Ascending aorta (tissue), 2 donors: ENCODE results near the gene GARRE1. TPM values are rescaled to one million over a fixed set of nuclear protein-coding genes. Genes with fewer than 3 reads are reported as not detected.

Experiments used
- DNase-seq, 2 donors: peaks; one replicate each; pipeline ENCODE4 v3.0.0-alpha.2; 2019; ENCODE audit warnings: low spot score in 2 of 2
- H3K27ac ChIP-seq, 2 donors: fragments of 200-600 bp; sonication (generic); one replicate each; pipeline ENCODE4 v1.5.1; 2016 to 2017; ENCODE audit warnings: mild to moderate bottlenecking in 1 of 2
- H3K27me3 ChIP-seq: fragments of 200-600 bp; sonication (generic); one replicate; pipeline ENCODE4 v1.5.1; 2017
- H3K36me3 ChIP-seq, 2 donors: fragments of 200-600 bp; sonication (generic); one replicate each; pipeline ENCODE4 v1.5.1; 2016
- H3K4me1 ChIP-seq, 2 donors: fragments of 200-600 bp; sonication (generic); one replicate each; pipeline ENCODE4 v1.5.1; 2016 to 2017; ENCODE audit warnings: mild to moderate bottlenecking in 1 of 2
- H3K4me3 ChIP-seq, 2 donors: fragments of 200-600 bp; sonication (generic); one replicate each; pipeline ENCODE4 v1.5.1; 2016 to 2017; ENCODE audit warnings: mild to moderate bottlenecking in 1 of 2
- H3K9me3 ChIP-seq, 2 donors: fragments of 200-600 bp; sonication (generic); one replicate each; pipeline ENCODE4 v1.5.1; 2016
- intact Hi-C: fragments of 100-400 bp; cut with DNase I; formaldehyde crosslinking; loops from one replicate; pipeline ENCODE4 v1.15.1; 2023
- total RNA-seq: library from RNA; depleted of rRNA; stranded (reverse); fragments of >200 nt; gene quantifications from one replicate; pipeline ENCODE4 v1.1.0, GENCODE V29; 2016
- TF ChIP-seq, protein P1 (sequence below), 3 experiments: fragments of 200-600 bp in 2 of 3; fragments of 450-650 bp in 1 of 3; sonication (generic) in 2 of 3; IDR thresholded peaks; one replicate each; pipeline ENCODE4 v1.5.1; 2016 to 2019; ENCODE audit warnings: antibody characterized with exemption in 3 of 3, mild to moderate bottlenecking in 1 of 3, moderate library complexity in 1 of 3

Gene GARRE1
- total RNA-seq, 1 donor from 2014 or later: 59.2 TPM

DNA sequence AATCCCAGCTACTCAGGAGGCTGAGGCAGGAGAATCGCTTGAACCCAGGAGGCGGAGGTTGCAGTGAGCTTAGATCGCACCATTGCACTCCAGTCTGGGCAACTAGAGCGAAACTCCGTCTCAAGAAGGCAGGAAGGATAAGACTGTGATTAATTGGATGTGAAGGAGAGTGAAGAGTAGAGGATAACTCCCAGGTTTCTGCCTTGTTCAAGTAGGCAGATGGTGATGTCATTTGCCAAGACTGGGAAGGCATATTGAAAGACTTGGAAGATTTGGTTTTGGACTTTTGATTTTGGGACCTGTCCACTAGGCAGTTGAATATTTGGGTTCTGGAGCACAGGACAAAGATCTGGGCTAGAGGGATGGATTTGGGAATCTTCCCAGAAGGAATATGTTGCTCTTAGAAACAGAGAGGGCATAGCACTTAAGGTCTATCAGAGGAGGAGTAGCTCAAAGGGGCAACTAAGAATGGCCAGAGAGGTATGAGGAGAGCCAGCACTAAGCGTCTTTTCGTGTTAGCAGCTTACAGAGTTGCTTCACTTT lies 20.0 kb downstream of the GARRE1 start:
- Histone ChIP-seq H3K9me3 (no peaks in the 10 kb centered on the region), H3K27me3 (no peaks in the 10 kb centered on the region), H3K36me3 (no peaks in the 10 kb centered on the region), H3K4me3 (peak overlapping the region; percentile 14 to 29), H3K4me1 (peaks cover 6 to 54% of the 10 kb centered on the region in 2 donors), H3K27ac (peak overlapping the region; percentile 95)
- DNase-seq: no peak
- TF ChIP-seq, protein P1, sequence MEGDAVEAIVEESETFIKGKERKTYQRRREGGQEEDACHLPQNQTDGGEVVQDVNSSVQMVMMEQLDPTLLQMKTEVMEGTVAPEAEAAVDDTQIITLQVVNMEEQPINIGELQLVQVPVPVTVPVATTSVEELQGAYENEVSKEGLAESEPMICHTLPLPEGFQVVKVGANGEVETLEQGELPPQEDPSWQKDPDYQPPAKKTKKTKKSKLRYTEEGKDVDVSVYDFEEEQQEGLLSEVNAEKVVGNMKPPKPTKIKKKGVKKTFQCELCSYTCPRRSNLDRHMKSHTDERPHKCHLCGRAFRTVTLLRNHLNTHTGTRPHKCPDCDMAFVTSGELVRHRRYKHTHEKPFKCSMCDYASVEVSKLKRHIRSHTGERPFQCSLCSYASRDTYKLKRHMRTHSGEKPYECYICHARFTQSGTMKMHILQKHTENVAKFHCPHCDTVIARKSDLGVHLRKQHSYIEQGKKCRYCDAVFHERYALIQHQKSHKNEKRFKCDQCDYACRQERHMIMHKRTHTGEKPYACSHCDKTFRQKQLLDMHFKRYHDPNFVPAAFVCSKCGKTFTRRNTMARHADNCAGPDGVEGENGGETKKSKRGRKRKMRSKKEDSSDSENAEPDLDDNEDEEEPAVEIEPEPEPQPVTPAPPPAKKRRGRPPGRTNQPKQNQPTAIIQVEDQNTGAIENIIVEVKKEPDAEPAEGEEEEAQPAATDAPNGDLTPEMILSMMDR (IDR thresholded peaks at IDR 0.05): no peak
- intact Hi-C loops: no loop called here

DNA sequence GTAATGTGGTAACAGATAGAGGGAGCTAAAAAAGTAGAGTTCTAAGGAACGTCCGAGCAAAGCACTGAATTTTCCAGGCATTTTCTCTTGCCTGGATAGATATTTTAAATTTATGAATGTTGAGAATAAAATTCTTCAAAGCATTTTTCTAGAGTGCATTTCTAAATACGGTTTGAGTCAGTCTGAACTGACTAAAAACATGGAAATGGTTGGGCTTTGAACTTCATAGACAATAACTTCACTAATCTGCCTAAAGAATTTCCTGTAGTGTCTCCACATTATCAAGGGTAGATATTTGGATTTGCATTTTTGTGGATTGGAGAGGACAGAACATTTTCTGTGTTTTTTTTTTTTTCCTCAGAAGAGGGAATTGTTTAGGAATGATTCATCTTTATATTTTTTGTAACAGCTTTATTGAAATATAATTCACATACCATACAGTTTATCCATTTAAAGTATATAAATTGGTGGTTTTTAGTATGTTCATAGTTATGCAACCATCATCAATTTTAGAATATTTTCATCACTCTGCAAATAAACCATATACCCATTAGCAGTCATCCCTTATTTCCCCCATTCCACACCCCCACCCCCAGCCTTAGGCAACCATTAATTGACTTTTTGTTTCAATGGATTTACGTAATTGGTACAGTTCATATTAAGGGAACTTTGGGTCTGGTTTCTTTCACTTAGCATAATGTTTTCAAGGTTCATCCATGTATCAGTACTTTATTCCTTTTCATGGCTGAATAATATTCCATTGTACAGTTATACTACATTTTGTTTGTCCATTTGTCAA lies 20.7 kb downstream of the GARRE1 start:
- intact Hi-C loops: loop anchor here (5.0 kb wide), 1 partner anchor 42 kb away; no protein-coding TSS in a partner anchor

DNA sequence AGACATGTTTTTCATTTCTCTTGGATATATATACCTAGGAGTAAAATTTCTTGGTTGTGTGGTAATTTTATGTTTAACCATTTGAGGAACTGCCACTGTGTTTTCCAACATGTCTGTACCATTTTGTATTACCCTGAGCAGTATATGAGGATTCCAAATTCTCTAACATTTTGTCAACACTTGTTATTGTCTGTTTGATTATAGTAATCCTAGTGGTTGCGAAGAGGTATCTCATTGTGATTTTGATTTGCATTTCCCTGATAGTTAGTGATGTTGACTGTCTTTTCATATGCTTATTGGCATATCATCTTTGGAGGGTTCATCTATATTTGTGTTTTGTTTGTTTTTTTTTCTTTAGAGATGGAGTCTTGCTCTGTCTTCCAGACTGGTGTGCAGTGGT lies 21.4 kb downstream of the GARRE1 start:
- H3K27me3 ChIP-seq: no peaks in the 10 kb centered on the region
- peaks cover 3 to 45% of the 10 kb centered on the region in 2 donors for H3K4me1 ChIP-seq
- H3K9me3 ChIP-seq: no peaks in the 10 kb centered on the region
- TF ChIP-seq, protein P1 (IDR thresholded peaks at IDR 0.05): no peak
- H3K36me3 ChIP-seq: no peaks in the 10 kb centered on the region
- H3K4me3 ChIP-seq: no peak overlapping the region
- intact Hi-C loops: loop anchor here (5.0 kb wide), 1 partner anchor 42 kb away; no protein-coding TSS in a partner anchor
- peak overlapping the region; percentile 95 for H3K27ac ChIP-seq
- DNase-seq: no peak

More for the DNA sequence above, 20.7 kb downstream of the GARRE1 start:
- TF ChIP-seq, protein P1 (IDR thresholded peaks at IDR 0.05): no peak
- Histone ChIP-seq H3K36me3 (no peaks in the 10 kb centered on the region), H3K27me3 (no peaks in the 10 kb centered on the region), H3K4me1 (peaks cover 6 to 50% of the 10 kb centered on the region in 2 donors), H3K27ac (peak overlapping the region; percentile 95), H3K4me3 (peak overlapping the region; percentile 14 to 29), H3K9me3 (no peaks in the 10 kb centered on the region)
- no peak for DNase-seq

DNA sequence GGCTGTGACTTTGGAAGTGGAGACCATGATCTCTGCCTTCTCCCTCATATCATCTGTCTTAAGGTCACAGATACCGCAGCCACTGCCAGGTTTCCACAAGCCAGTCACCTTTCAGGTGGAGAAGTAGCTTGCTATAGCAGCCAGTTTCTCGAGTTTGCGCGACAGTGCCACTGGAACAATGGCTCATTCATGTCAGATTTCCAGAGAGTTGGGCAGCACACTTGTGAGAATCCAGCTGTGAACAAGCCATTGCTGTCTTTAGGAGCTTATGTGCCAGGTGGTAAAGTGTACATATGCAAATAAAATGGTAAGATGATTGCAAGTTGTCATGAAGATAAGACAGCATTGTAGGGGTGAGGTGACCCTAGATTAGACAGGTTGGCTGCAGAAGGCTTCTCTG lies 22.3 kb downstream of the GARRE1 start:
- Histone ChIP-seq H3K36me3 (no peaks in the 10 kb centered on the region), H3K9me3 (no peaks in the 10 kb centered on the region), H3K4me3 (no peak overlapping the region), H3K4me1 (peaks cover 3 to 39% of the 10 kb centered on the region in 2 donors), H3K27me3 (no peaks in the 10 kb centered on the region), H3K27ac (peak overlapping the region; percentile 23 to 95)
- TF ChIP-seq, protein P1 (IDR thresholded peaks at IDR 0.05): no peak
- intact Hi-C loops: loop anchor here (5.0 kb wide), 1 partner anchor 41 kb away; no protein-coding TSS in a partner anchor
- DNase-seq: no peak

DNA sequence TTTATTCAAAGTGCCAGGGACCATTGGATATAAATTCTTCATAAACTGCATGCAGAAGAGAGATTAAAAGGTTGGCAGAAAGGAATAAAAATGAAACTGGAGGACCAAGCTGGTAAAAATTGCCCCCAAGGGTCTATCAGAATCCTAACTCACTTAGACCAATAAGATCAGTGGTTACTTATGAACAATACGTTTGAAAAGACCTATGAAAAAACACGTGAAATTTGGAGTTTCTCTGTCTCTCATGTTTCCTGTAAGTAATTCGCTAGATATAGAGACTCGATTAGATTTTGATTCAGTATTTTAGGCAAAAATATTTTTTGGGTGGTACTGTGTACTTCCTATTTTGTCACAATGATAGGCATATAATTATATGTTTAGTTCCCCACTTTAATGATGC lies 22.9 kb downstream of the GARRE1 start:
- Histone ChIP-seq H3K27ac (peak overlapping the region; percentile 23 to 95), H3K4me3 (no peak overlapping the region), H3K9me3 (no peaks in the 10 kb centered on the region), H3K4me1 (peaks cover 3 to 33% of the 10 kb centered on the region in 2 donors), H3K36me3 (no peaks in the 10 kb centered on the region), H3K27me3 (no peaks in the 10 kb centered on the region)
- TF ChIP-seq, protein P1 (IDR thresholded peaks at IDR 0.05): no peak
- intact Hi-C loops: loop anchor here (5.0 kb wide), 1 partner anchor 40 kb away; no protein-coding TSS in a partner anchor
- no peak for DNase-seq
